Measurements from ENCODE around the gene CBX4. TPM values are rescaled to one million over a fixed set of nuclear protein-coding genes. Genes with fewer than 3 reads are reported as not detected.

CBX4 gene
- total and polyA plus RNA-seq, 2 of the 13 experiments (the other 11 are each of a cell fraction or from before 2014, with no cell fraction given), result 25.8 to 50.8 TPM

DNA sequence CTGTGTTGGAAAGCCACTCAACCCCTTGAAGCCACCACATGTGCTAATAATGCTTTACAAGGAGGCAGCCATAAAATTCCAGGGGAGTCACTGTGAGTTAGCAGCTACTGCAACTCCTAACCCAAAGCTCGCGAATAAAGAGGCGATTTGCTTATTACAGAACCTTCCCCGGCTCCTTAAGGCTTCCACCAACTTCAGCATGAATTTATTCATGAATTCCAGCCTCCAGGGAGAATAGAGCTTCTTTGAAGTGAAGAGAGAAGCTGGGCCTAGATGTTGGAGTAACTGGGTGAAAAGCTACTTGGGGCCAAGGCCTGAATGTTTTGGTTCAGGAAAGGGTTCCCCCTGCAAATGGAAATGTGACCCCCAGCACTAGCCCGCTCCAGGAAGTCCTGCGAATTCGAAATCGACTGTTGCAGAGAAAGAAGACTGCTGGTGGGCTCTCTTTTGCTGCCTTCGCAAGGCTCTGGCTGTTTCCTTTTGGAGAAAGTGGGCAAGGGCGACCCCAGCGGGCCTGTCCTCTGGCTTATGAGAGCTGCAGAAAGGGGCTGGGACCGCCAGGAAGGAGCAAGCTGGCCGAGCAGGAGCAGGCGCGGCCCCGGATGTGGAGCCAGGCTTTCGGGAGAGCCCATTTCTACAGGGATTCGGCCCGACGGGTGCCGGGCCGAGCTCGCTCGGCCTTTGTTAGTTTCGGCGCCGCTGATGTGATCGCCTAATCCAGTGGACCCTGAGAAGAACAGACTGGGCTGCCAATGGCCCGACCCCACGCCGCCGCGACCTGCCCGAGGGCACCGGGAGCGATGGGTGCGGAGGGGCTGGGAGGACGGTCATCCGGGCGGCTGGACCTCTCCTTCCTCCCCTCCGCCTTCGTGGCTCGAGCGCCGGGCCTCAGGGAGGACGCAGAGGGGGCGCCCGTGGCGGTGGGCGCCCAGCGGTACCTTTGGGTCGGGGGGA lies 50.0 kb downstream of the CBX4 start (continued):
- TF ChIP-seq, protein P1, sequence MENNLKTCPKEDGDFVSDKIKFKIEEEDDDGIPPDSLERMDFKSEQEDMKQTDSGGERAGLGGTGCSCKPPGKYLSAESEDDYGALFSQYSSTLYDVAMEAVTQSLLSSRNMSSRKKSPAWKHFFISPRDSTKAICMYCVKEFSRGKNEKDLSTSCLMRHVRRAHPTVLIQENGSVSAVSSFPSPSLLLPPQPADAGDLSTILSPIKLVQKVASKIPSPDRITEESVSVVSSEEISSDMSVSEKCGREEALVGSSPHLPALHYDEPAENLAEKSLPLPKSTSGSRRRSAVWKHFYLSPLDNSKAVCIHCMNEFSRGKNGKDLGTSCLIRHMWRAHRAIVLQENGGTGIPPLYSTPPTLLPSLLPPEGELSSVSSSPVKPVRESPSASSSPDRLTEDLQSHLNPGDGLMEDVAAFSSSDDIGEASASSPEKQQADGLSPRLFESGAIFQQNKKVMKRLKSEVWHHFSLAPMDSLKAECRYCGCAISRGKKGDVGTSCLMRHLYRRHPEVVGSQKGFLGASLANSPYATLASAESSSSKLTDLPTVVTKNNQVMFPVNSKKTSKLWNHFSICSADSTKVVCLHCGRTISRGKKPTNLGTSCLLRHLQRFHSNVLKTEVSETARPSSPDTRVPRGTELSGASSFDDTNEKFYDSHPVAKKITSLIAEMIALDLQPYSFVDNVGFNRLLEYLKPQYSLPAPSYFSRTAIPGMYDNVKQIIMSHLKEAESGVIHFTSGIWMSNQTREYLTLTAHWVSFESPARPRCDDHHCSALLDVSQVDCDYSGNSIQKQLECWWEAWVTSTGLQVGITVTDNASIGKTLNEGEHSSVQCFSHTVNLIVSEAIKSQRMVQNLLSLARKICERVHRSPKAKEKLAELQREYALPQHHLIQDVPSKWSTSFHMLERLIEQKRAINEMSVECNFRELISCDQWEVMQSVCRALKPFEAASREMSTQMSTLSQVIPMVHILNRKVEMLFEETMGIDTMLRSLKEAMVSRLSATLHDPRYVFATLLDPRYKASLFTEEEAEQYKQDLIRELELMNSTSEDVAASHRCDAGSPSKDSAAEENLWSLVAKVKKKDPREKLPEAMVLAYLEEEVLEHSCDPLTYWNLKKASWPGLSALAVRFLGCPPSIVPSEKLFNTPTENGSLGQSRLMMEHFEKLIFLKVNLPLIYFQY (CRISPR knock-in tag; IDR thresholded peaks at IDR 0.05; ENCODE audit: borderline replicate concordance), result no peak
- TF ChIP-seq SKI (IDR thresholded peaks at IDR 0.05; ENCODE audit: partially characterized antibody), result no peak
- TF ChIP-seq, protein P2, sequence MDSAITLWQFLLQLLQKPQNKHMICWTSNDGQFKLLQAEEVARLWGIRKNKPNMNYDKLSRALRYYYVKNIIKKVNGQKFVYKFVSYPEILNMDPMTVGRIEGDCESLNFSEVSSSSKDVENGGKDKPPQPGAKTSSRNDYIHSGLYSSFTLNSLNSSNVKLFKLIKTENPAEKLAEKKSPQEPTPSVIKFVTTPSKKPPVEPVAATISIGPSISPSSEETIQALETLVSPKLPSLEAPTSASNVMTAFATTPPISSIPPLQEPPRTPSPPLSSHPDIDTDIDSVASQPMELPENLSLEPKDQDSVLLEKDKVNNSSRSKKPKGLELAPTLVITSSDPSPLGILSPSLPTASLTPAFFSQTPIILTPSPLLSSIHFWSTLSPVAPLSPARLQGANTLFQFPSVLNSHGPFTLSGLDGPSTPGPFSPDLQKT (CRISPR knock-in tag; IDR thresholded peaks at IDR 0.05; ENCODE audit: borderline replicate concordance), result no peak
- TF ChIP-seq HMG20A (CRISPR knock-in tag; IDR thresholded peaks at IDR 0.05; ENCODE audit: borderline replicate concordance), result no peak
- no peak for TF ChIP-seq CHD2 (IDR thresholded peaks at IDR 0.05; ENCODE audit: low read depth, low read length)
- no peak for TF ChIP-seq ZFP41 (CRISPR knock-in tag; IDR thresholded peaks at IDR 0.05; ENCODE audit: borderline replicate concordance)
- no peak for TF ChIP-seq KIAA2018 (CRISPR knock-in tag; IDR thresholded peaks at IDR 0.05; ENCODE audit: borderline replicate concordance)
- TF ChIP-seq, protein P3, sequence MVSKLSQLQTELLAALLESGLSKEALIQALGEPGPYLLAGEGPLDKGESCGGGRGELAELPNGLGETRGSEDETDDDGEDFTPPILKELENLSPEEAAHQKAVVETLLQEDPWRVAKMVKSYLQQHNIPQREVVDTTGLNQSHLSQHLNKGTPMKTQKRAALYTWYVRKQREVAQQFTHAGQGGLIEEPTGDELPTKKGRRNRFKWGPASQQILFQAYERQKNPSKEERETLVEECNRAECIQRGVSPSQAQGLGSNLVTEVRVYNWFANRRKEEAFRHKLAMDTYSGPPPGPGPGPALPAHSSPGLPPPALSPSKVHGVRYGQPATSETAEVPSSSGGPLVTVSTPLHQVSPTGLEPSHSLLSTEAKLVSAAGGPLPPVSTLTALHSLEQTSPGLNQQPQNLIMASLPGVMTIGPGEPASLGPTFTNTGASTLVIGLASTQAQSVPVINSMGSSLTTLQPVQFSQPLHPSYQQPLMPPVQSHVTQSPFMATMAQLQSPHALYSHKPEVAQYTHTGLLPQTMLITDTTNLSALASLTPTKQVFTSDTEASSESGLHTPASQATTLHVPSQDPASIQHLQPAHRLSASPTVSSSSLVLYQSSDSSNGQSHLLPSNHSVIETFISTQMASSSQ (IDR thresholded peaks at IDR 0.05; ENCODE audit: low read depth), result no peak
- TF ChIP-seq, protein P3 (CRISPR knock-in tag; IDR thresholded peaks at IDR 0.05; ENCODE audit: borderline replicate concordance), result no peak
